Stimulated activated naive CD8-positive, alpha-beta T cell treated with anti-CD3 and anti-CD28 coated beads, Interleukin-15, Interleukin-2, amounts not matched to agents 100 U/mL and 50 U/mL, for 24 hours (primary cell): ENCODE data around the gene WIPF3.

Experiments
- ATAC-seq: fragments of 150-1000 bp; cut with Tn5 transposase; one replicate; pipeline ENCODE4 v1.10.0; 2021
- DNase-seq: peaks from one replicate; pipeline ENCODE4 v3.0.0; 2021

Gene WIPF3

GRCh38 chr7:29809533-29810155, 3.3 kb downstream of the WIPF3 start:
- no peak for DNase-seq
- ATAC-seq: no peak

GRCh38 chr7:29810297-29810696, 4.0 kb downstream of the WIPF3 start:
- DNase-seq (no peak), ATAC-seq (no peak)

DNA sequence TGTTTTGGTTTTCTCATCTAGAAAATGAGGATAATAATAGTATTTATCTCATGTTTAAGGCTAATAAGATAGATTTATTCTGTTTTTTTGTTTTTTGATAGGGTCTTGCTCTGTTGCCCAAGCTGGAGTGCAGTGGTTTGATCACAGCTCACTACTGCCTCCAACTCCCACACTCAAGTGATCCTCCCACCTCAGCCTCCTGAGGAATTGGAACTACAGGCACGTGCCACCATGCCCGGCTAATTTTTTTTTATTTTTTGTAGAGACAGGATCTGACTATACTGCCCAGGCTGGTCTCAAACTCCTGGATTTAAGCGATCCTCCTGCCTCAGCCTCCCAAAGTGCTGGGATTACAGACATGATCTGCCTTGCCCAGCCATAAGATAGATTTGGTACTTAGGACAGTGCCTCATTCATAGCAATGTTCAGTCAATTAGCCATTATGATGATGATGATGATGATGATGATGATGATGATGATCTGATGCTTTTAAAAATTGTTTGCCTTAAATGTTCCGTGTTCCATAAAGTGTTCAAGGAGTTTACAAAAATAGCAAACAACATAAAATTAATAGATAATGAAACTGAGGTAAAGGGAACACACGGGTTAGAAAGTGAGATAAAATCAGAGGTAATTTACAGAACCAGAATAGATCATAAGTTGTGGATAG, 4.6 kb downstream of the WIPF3 start:
- ATAC-seq: no peak

GRCh38 chr7:29811586-29811985, 5.3 kb downstream of the WIPF3 start:
- ATAC-seq (no peak), DNase-seq (no peak)

More for the DNA sequence above, 4.6 kb downstream of the WIPF3 start:
- no peak for DNase-seq

DNA sequence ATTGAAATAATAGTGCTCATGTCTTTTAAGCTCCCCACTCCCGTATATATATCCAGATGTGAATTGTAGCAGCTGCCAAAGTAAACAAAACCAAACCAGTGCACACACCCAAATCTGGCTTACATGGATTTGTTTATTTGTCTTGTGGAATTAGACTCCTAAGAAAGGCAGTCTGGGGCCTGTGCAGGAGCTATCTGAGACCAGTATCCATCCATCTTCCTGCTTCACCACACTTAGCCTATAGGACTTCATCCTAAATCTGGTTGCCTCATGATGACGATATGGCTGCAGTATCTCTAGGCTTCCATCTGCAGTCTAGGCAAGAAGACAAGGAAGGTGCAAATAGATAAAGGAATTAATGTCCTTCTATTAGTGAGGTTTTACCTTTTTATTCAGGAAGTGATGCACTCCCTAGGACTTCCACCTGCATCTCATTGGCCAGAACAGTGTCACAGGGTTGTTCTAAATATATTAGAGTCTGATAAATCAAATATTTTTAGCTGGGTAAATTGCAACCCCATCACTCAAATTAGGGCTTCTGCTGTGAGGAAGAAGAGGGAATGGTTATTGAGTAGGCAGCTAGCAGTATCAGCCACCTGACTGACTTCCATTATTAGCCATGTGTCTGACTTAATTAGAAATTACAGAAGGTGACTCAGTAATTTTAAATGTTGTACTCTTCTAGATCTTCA, 6.0 kb downstream of the WIPF3 start:
- ATAC-seq: no peak
- no peak for DNase-seq

GRCh38 chr7:29815181-29816105, 9.1 kb downstream of the WIPF3 start:
- DNase-seq (no peak), ATAC-seq (no peak)

DNA sequence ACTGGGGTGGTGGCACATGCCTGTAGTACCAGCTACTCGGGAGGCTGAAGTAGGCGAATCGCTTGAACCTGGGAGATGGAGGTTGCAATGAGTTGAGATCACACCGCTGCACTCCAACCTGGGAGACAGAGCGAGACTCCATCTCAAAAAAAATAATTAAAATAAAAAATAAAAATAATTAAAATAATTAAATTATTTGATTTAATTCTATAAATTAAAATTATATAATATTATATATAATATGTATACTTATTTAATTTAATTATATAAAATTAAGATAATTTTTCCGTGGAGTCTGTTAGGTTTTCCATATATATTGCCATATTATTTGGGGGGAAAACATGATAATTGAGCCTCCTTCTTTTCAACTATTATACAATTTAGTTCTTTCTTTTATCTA, 12.0 kb downstream of the WIPF3 start:
- ATAC-seq: no peak
- no peak for DNase-seq

DNA sequence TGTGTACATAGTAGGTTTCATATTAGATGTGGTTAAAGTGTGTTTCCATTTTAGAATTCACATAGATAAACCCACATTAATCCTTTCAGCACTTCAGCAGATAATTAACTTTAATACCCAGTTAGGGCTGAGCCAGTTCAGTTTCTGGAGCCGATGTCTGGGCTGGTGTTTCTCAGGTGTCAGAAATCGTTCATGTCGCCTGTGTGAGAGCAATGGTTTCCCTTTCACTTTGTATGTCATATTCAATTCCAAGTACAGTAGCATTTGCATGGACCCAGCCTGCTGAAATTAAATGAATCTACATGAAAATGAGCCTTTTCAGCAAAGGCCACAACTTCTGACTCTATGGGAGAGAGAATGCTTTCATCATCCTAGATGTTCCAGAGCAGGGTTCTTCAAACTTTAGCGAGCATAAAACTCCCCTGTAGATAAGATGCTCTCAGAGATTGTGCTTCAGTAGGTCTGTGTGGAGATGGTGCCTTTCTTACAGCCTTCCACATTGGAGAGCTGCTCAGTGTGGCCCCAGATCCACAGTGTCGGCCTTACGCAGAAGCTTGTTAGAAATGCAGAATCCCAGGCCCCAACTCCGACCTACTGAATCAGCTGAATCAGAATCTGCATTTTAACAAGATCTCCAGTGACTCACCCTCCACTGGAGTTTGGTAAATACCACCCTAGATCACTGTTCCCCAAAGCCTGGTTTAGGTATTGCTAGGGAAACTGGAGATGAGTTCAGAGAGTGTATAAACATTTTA, 19.6 kb downstream of the WIPF3 start:
- no peak for ATAC-seq
- no peak for DNase-seq

DNA sequence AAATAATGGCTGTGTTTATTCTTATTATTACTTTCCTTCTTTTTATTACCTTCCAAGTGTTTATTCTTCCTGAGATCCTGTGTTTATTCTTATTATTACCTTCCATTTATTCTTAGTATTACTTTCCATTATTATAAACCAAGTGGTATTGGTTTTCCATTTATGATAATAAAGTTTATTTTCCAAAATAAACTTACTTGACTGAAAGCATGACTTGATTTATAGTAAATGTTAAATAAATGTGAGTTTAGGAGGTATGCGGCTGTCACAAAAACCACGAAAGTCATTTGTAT, 20.2 kb downstream of the WIPF3 start:
- DNase-seq: no peak
- ATAC-seq: no peak

DNA sequence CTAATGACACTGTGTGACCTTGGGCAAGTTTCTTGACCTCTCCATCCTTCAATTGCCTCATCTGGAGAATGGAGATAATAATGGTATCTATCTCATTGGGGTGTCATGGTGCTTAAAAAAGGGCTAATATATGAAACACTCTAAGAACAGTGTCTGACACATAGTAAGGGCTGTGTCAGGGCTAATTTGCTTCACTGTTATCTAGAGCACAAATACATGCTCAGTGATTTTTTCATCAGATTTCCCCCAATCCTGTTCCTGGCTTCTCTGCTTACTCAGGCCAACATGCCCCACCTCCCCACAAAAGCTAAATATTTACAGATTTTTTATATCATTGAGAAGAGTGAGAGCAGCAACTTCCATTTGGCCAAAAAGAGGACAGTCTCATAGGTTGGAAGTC, 20.6 kb downstream of the WIPF3 start:
- ATAC-seq (no peak), DNase-seq (no peak)

- no peak for ATAC-seq
- DNase-seq: no peak
These were observed 25.4 kb downstream of the WIPF3 start for GRCh38 chr7:29831705-29832104.

GRCh38 chr7:29833929-29834328, 27.6 kb downstream of the WIPF3 start:
- DNase-seq (no peak), ATAC-seq (no peak)

- no peak for DNase-seq
- ATAC-seq: no peak
These were observed 29.4 kb downstream of the WIPF3 start for GRCh38 chr7:29835718-29836117.

DNA sequence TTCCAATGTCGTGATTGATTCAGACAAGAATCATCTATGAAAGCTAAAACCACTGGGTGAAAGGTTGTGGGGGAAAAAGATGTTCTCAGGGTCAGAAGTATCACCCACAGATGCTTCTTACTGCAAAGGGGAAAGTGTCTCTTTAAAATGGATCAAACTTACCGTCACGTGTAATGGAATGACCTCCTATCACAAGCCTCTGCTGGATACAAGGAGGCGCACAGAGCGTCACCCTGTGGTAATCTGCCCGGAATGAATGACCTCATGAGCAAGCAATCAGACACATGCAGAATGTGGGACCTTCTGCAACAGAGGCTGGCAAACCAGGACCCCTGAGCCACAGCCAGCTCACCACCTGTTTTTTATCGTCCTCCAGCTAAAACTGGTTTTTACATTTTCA, 33.0 kb downstream of the WIPF3 start:
- ATAC-seq (no peak), DNase-seq (no peak)

DNA sequence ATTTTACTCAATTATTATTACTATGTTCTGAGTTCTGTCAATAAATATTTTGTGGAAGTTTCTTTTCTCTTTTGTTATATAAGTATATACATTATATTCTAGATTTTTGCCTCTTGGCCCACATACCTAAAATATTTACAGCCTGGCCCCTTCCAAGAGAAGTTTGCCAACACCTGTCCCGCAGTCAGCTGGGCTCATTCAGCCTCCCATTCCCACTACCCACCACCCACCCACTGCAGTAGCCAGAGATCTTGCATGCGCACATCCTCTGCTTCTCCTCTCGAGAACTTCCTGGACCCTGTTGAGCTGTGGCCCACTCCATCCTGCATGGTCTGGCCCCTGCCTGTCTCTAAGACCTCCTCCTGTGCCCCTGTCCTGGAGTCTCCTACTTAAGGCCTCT, 33.6 kb downstream of the WIPF3 start:
- DNase-seq (no peak), ATAC-seq (no peak)

DNA sequence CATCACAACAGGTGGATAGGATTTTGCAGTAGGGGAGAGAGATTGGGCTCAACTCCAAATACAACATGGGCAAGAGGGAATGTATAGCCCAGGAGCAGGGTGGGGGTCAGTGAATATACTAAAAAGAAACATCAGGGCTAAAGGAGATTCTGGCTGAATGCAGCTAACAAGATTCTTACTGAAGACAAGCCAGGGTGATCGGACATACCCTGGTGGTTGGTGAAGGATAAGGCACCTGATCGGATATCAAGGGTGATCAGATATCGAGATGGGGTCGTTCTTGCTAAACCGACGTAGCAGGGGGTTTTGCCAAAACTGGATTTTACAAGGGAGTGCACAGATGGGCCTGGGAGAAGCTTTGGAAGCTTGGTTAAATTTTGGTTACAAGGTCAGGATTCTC, 34.4 kb downstream of the WIPF3 start:
- no peak for DNase-seq
- no peak for ATAC-seq

DNA sequence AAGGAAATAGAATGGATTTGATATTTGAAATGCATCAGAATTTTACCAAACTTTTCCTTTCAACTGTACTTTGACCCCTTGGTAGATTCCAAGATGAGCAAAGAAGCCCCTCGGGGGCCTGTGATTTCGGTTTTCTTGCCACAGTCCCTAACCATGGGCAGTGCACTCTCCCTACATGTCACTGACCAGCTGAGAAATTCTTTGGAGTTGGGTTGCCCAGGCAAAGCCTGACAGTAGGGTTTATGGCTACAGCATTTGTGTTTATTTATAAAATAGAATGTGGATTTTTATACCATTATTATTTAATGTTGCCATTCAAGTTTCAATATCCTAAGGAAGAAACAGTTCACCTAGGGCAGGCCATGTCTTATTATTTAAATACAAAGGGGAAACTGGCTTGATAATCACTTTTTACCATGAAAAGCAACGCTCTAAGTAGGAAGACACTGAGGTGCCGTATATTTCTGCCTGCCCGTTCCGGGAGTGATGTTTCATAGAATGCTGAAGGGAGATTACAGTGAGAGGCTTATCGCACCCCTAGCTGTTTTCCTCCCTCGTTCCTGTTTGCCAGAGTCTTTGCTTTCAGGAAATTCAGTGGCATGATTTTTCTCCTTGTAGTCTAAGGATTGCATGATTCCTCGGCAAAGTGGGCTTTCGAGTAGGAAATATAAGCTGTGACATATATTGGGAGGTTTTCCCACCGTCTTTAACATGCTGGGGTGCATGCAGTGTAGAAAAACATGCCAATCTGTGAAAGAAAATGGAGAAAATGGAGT, 35.8 kb downstream of the WIPF3 start:
- DNase-seq: no peak
- ATAC-seq: no peak

- ATAC-seq: no peak
- DNase-seq: no peak
These were observed 36.8 kb downstream of the WIPF3 start for GRCh38 chr7:29843093-29843492.

GRCh38 chr7:29843726-29844125, 37.4 kb downstream of the WIPF3 start:
- DNase-seq: no peak
- ATAC-seq: no peak

- DNase-seq (no peak), ATAC-seq (no peak)
These were observed 38.3 kb downstream of the WIPF3 start for GRCh38 chr7:29844559-29844958.

GRCh38 chr7:29847496-29847895, 41.2 kb downstream of the WIPF3 start:
- no peak for ATAC-seq
- DNase-seq: no peak
